Umbilical cord (tissue), 2 donors: Measurements from ENCODE around the gene LAMB4. TPM values are rescaled to one million over a fixed set of nuclear protein-coding genes. Genes with fewer than 3 reads are reported as not detected.
A peak's percentile ranks its signal among the peaks of the same experiment; 100 is the strongest.

Source experiments
- DNase-seq: peaks from one replicate; pipeline ENCODE4 v3.0.0-alpha.2; 2015; ENCODE audit warnings: low spot score
- total RNA-seq: library from RNA; depleted of rRNA; stranded (reverse); fragments of >200 nt; gene quantifications from one replicate; pipeline ENCODE4 v1.2.3, GENCODE V29; 2014; ENCODE audit warnings: low replicate concordance; ENCODE audit not compliant: insufficient read depth

The LAMB4 gene
- total RNA-seq, 1 donor from 2014 or later = 0.96 TPM

DNA sequence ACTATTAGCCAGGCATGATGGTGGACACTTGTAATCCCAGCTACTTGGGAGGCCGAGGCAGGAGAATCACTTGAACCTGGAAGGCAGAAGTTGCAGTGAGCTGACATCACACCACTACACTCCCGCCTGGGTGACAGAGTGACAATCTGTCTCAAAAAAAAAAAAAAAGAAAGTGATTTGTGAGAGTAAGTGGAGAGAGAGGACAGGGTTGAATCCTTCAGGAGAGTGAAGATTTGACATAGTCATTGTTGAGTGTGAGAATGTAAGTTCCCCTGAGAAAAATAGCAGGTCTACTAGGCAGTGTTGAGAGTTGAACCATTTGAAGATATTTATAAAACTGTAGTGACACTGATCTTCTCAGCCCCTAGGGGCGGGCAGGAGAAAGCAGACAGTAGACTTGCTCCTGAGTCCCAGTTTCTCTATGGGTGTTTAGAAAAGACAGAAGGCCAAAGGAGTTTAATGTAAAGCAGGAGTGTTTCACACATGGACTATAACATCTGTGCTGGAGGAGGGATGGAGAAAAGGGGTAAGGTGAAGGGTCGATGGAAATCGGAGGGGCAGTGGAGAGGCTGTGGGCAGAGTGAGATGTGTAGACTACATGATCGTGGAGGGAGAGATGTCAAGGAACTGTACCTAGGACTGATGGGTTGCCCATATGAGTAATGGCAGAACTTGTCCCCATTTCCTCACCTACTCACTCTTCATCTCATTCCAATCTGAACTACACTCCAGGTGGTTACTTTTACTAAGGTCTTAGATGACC, 13.7 kb upstream of the LAMB4 start:
- DNase-seq = no peak

DNA sequence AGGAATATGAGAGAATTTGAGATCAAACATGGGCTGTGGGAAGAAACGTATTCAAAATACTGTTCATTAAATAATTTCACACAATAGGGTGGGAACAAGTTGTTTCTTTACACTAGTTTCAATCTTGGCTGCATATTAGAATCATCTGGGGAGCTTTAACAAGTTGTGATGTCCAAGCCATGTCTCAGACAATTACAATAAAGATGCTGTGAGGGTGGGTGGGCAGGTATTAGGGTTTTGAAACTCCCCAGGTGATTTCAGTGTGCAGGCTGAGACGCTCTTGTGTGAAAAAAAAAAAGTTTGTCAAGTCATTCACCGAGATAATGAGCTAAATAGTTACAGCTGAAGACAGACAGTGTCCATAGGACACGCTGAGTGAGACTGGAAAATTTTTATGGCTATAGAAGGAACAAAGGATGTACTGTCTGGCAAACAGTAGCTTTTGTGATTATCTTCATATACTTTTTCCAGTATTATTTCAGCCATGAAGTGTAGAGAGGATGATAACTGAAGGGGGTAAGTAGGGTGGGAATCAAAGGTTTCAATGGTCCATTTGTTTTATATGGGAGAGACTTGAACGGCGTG, 12.6 kb upstream of the LAMB4 start:
- DNase-seq = no peak

DNA sequence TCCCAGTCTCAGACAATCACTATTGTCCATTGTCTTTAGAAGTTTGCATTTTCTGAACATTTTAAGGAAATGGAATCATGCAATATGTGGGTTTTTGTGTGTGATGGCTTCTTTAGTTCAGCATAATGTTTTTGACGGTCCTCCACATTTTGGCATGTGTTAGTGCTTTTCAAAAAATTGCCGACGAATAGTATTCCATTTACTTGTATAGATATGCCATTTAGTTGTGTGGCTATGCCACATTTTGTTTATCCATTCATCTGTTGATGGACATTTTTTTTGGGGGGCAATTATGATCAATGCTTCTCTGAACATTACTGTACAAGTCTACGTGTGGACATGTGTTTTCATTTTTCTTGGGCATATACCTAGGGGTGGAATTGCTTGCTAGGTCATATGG, 12.0 kb upstream of the LAMB4 start:
- no peak for DNase-seq

DNA sequence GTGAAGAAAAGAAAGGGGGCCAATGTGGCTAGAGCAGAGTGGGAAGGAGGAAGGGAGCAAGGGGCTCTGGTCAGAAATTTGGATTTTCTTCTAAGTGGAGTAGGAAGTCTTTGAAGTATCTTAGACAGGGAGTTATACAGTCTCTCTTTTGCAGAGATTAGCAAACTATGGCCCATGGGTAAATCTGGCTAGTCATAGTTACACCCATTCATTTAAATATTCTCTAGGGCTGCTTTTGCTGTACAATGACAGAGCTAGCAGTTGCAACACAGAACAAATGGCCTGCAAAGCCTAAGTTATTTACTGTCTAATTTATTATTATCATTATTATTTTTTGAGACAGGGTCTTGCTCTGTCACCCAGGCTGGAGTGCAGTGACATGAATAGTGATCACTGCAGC, 10.5 kb upstream of the LAMB4 start:
- no peak for DNase-seq

DNA sequence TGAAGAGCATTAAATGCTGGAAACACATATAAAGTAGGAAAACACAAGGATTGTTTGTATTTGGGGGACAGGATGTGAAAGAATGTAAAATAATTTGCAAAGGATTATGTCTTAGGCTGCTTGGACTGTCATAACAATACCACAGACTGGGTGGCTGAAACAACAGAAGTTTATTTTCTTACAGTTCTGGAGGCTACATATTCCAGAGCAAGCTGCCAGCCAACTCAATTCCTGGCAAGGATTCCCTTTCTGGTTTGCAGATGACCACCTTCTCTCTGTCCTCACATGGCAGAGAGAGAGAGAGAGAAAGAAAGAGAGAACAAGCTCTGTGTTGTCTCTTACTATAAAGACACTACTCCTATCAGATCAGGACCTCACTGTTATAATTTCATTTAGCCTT, 8.8 kb upstream of the LAMB4 start:
- DNase-seq = no peak

DNA sequence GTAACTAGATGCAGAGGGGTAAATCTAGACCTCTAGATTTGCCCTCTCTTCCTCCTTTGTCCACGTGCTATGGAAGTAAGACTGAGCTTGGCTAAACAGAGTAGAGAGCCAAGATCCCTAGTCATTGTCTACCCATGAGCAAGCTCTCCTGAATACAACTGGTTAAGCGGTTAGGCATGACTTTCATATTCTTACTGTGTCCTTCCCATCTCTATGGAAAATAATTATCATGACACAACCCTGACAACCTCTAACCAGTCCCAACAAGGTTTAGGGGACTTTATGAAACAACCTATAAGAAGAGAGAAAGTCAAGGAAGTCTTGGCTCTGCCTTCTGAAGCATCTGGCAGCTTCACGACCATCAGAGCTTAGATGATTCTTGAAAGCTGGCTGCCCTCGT, 7.8 kb upstream of the LAMB4 start:
- DNase-seq = no peak

DNA sequence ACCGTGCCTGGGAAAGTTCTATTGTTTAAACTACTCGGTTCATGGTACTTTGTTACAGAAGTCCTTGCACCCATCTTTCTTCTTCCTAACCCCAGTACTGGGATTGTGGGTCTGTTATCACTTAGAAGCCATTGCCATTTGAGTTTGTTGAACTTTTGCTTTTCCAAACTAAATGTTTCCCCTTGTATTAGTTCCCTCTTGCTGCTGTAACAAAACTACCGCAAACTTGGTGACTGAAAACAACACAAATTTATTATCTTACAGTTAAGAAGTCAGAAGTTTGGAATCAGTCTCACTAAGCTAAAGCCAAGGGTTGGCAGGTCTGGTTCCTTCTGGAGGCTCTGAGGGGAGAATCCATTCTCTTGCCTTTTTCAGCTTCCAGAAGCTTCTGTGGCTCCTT, 6.9 kb upstream of the LAMB4 start:
- DNase-seq = no peak

DNA sequence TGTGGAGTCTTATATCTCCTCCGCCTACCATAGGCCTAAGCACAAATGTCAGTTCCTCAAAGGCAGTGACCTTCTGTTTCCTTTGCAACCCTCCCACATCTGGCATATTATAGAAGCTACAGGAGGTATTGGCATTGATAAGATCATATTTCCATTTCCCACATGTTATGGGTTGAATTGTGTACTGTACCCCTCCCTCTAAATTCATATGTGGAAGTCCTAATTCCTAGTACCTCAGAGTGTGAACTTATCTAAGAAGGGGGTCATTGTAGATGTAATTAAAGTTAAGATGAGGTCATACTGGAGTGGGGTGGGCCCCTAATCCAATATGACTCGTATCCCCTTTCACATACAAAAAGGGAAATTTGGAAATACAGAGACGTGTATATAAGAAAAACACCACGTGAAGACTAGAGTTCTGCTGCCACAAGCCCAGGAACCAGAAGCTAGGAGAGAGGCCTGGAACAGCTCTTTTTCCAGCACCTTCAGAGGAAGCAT, 6.1 kb upstream of the LAMB4 start:
- DNase-seq = no peak

DNA sequence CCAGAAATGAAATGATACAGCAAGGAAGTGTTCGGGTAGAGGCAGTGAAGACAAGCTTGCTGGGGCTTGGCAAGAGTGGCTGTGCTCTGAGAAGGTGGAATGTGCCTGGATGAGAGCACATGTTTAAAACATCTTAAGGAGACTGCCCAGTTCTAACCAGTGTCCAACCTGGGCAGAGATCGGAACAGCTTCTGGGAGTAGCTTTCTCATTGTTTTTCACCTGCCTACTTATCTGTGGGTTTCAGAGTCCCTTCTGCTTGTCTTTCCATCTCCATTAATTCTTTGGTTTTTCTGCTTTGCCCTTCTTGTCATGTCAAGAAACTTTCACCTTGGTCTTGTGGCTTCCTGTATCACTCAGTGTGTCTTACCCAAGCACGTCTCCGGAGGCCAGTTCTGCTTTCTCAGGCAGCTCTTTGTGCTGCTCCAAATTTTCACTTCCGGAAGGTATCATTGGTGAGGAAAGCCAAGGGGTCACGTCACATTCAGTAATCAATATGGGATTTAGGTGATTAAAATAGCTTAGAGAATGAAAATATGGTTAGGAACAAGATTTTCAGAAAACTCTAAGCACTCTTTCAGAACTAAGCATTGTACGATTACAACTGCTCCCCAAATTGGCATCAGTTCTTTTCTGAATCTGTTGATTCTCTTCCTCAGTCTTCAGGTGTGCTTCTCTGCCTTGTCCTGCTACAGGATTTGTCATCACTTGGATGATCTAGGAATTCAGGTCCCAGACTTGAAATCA, 5.5 kb upstream of the LAMB4 start:
- DNase-seq = no peak

DNA sequence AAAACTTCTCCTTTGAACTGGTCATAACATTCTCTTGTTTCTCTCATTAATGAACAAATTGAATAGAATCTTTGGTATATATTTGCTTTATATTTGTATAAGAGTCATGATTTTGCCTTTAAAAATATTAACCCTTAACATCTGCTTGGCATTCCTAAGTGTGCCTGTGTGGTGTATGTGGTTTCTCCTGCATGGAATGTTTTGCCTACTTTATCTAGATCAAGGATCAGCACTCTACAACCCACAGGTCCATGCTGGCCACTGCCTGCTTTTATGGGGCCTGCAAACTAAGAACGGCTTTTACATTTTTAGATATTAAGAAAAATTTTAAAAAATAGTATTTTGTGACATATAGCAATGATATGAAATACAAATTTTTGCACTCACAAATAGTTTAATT, 4.3 kb upstream of the LAMB4 start:
- DNase-seq = no peak

DNA sequence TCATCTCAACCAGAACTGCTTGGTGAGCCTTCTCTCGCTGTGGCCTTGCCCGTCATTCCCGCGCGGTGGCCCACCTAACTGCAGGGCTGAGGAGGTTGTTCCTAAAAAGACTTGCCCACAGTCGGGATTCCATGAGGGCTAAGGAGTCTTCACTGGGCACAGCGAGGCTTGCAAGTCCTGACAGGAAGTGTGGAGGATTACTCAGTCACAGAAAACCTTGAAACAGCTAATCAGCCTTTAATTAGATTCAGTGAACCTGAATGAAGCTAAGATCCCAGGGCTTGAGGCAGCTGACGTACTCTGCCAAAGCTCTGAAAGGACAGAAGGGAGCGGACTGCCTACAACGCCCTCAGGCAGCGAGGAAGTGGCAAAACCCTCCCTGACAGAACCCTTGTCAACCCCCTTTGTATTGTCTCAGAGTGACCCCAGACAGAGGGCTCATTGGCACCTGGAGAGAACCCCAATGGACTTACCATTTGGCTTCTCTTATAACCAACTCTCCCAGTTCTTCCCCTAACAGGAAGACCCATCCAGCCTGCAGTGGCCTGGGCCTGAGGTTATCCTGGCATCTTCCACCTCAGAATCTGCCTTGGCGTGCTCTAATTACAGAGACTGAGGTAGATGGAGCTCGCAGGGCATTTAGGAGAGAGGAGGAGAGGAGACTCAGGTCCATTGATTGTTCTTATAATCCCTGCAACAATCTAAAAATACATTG, 2.5 kb upstream of the LAMB4 start:
- peak; percentile 17 for DNase-seq

DNA sequence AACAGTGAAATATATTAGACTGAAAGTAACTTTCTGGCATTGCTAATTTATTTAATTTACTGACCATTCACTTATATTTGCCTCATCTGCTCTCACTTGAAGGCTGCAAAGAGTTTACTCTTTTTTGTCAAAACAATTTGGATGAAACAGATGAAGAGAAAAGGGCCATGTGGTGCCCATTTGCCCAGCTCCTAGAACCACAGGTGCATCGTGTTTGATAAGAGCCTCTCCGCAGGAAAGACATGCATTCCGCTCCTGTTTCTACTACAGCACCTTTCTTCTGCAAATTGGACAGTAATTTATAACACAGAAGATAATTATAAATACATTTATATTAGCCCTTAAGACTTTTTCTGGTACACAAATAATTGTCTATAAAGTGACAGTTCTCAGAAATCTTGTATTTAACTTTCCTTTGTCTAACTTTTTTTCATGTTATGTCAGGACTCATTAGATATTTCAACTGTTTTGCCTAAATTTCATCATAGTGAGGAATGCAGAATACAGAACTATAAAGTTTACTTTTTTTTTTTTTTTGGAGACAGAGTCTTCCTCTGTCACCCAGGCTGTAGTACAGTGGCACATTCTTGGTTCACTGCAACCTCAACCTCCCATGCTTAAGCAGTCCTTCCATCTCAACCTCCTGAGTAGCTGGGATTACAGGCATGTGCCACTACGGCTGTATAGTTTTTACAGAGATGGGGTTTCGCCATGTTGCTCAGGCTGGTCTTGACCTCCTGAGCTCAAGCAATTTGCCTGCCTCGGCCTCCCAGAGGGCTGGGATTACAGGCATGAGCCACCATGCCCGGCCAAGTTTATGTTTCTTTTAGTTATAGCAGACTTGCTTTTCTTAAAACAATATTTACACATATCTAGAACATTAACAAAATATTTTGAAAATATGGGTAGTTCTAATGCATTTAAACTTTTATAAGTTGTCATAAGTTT, 869 bp downstream of the LAMB4 start:
- DNase-seq = no peak

DNA sequence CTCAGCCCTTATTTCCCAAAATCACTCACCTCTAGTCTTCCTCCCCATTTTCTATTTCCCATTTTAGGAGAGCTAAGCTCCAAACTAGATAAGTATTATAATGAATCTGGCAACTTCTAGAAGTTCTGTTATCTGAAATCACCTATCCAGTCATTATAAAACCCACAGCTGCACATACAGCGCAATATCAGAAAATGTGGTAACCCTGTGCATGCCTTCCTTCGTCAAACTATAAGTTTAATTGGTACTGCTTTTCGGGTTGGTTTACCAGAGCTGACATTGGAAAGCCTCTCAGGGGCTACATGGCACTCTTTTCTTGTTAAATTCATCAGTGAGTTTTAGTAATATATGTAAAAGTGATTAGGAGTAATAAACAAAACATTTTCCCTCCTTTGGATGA, 1.6 kb downstream of the LAMB4 start:
- no peak for DNase-seq

DNA sequence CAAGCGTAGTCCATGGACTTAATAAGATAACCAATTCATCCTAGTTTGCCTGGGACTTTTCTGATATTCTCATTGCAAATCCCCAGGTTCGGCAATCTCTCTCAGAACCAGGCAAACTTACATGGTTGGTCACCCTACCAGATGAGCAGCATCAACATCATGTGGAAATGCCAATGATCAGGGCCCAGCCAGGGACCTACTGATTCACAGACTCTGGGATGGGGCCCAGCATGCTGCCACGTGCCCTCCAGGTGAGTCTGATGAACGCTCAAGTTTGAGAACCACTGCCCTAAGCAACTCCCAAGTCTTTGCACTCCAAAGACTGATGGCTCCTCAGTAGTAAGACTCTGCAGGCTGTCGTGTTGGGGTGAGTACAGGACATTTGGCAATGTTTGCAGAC, 2.7 kb downstream of the LAMB4 start:
- no peak for DNase-seq

DNA sequence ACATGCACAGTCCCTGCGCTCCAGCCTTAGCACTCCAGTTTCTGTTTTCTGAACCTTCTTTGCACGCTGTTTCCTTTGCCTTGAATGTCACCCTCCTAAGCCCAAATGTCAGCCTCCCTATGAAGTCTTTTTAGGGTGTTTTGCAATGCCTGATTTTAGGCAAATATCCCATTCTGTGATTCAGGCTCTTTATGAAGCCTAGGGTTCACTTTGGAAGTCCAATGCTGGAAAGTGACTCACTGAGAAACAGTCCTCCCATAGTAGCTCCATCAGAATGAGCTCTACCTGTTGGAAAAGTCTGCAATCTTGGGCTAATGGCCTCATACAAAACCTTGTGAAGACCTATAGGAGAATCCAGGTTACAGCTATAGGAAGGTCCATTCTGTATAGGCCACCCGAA, 5.3 kb downstream of the LAMB4 start:
- no peak for DNase-seq

DNA sequence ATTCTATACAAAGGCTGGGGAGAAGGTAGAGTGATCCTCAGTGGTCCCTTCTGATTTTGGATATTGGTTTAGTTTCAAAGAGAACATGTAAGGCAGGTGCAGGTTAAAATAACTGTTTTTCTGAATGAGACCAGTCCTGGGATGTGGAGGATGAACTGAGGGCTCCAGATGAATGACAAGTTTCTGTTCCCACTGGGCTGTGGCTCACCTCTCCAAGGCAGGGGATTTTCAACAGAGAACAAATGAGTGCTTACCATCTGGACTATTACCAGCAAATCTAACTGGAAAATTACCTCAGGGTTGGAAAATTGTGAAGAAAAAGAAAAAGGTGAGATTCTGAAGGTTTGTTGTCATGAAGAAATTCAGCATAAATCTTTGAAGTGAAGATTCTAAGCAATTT, 8.0 kb downstream of the LAMB4 start:
- no peak for DNase-seq

DNA sequence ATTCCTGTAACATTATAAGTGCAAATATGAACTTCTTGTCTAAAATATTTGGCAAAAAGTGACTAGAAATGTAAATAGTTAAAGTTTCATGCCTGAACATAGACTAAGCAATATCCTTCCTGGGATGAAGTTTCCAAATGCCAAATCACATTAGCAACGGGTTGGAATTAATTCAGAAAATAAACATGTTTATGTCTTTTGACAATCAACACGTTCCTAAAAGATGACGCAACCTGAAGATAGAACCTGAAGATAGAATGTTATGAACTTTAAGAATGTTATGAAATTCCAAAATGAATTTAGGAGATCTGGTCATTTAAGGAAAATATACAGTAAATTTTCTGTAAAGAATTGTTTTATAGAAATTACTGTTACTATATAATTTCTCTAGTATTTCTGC, 9.2 kb downstream of the LAMB4 start:
- DNase-seq = no peak

DNA sequence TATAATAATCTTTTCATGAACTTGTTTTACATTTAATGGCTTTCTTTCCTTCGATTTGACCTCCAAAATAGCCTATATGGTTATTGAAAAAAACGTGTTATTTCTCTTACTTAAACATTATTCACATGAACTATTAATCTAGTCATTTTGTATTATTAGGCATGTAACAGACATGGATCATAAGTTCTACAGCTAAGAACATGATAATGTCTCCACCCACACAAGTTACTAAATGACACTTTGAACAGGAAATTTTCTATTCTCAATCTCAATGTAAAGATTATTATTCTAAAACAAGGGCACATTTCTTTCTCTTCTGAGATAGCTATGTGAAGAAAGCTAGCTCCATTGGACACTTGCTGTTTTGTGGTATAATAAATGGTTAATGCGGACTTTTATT, 10.0 kb downstream of the LAMB4 start:
- DNase-seq = no peak

DNA sequence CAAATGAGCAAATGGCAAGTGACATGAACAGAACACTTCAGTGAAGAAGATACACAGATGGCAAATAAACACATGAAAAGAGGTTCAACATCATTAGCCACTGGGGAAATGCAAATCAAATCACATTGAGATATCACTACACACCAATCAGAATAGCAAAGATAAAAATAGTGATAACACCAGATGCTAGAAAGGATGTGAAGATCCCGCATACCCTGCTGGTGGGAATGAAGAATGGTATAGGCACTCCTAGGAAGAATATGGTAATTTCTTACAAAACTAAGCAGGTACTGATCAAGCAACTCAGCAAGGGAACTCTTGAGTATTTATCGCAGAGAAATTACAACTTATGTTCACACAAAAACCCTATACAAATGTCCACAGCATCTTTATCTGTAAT, 11.2 kb downstream of the LAMB4 start:
- DNase-seq = no peak

DNA sequence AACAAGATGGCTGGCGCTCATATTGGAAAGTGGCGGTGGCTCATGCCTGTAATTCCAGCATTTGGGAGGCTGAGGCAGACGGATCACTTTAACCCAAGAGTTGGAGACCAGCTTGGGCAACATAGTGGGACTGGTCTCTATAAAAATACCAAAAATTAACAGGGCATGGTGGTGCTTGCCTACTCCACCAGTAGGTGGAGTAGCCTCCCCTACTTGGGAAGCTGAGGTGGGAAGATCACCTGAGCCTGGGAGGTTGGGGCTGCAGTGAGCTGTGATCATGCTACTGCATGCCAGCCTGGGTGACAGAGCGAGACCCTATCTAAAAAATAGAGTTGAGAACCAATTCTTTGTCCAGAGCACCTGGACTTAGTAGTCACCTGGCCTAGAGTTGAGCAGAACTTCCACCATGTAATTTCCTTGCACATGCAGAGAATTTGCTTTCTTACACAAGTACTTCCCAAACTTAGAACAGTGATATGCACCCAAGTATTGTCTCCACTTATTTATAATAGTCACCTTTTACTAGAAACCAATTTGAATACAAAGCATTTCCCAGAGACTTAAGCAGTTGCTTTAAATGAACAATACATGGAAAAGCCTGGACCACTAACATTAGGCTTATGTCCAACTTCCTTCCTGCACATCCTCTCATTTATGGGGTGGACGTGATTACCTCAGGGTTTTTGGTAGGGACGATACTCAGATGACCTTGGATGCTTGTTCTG, 15.9 kb downstream of the LAMB4 start:
- no peak for DNase-seq
